NCI-H2107 treated with DMSO at 0.1 percent for 48 hours (cell line): ENCODE data around the gene TSEN34.
"Not testable (repeated sequence)": the region's sequence is repeated elsewhere in the genome, so short reads cannot be mapped to it uniquely, and the experiment has no call there.

Experiments used
- DNase-seq: peaks from one replicate; lab custom pipeline; 2025; ENCODE audit not compliant: unreplicated experiment; lab: John Stamatoyannopoulos, UW

TSEN34 gene

GRCh38 chr19:54207983-54208783, 17.1 kb downstream of the TSEN34 start:
- no peak for DNase-seq

GRCh38 chr19:54208784-54209057, 17.6 kb downstream of the TSEN34 start:
- DNase-seq: no peak

- DNase-seq: no peak
Observed at GRCh38 chr19:54209058-54209810, 18.1 kb downstream of the TSEN34 start.

- peak; percentile 95 for DNase-seq
Observed at GRCh38 chr19:54209811-54210494, 18.8 kb downstream of the TSEN34 start.

- no peak for DNase-seq
Observed at GRCh38 chr19:54211235-54211634, 20.1 kb downstream of the TSEN34 start.

- not testable (repeated sequence) for DNase-seq
Observed at GRCh38 chr19:54214217-54214616, 23.1 kb downstream of the TSEN34 start.

GRCh38 chr19:54214734-54215133, 23.6 kb downstream of the TSEN34 start:
- not testable (repeated sequence) for DNase-seq

- no peak for DNase-seq
Observed at GRCh38 chr19:54216869-54217268, 25.8 kb downstream of the TSEN34 start.

GRCh38 chr19:54217517-54218247, 26.6 kb downstream of the TSEN34 start:
- not testable (repeated sequence) for DNase-seq

- no peak for DNase-seq
Observed at GRCh38 chr19:54218259-54218658, 27.2 kb downstream of the TSEN34 start.

GRCh38 chr19:54218960-54219661, 28.0 kb downstream of the TSEN34 start:
- no peak for DNase-seq

- DNase-seq: not testable (repeated sequence)
Observed at GRCh38 chr19:54219702-54220101, 28.6 kb downstream of the TSEN34 start.

GRCh38 chr19:54221947-54222346, 30.8 kb downstream of the TSEN34 start:
- not testable (repeated sequence) for DNase-seq

GRCh38 chr19:54222474-54223276, 31.6 kb downstream of the TSEN34 start, which contains the start of gene LILRB3:
TSS of gene LILRB3 (minus strand) at chr19:54223007. CDS start at chr19:54222976, 31 bp downstream.
- DNase-seq: not testable (repeated sequence)

GRCh38 chr19:54223277-54223936, 32.3 kb downstream of the TSEN34 start:
- not testable (repeated sequence) for DNase-seq

- not testable (repeated sequence) for DNase-seq
Observed at GRCh38 chr19:54223937-54224281, 32.8 kb downstream of the TSEN34 start.

- DNase-seq: not testable (repeated sequence)
Observed at GRCh38 chr19:54224619-54225018, 33.5 kb downstream of the TSEN34 start.

- no peak for DNase-seq
Observed at GRCh38 chr19:54229146-54229545, 38.0 kb downstream of the TSEN34 start.

- no peak for DNase-seq
Observed at GRCh38 chr19:54230031-54230430, 38.9 kb downstream of the TSEN34 start.
